Measurements from ENCODE around the gene VPS51.
A peak's percentile ranks its signal among the peaks of the same experiment; 100 is the strongest.
"Not testable (repeated sequence)": the region's sequence is repeated elsewhere in the genome, so short reads cannot be mapped to it uniquely, and the experiment has no call there.

The VPS51 gene

DNA sequence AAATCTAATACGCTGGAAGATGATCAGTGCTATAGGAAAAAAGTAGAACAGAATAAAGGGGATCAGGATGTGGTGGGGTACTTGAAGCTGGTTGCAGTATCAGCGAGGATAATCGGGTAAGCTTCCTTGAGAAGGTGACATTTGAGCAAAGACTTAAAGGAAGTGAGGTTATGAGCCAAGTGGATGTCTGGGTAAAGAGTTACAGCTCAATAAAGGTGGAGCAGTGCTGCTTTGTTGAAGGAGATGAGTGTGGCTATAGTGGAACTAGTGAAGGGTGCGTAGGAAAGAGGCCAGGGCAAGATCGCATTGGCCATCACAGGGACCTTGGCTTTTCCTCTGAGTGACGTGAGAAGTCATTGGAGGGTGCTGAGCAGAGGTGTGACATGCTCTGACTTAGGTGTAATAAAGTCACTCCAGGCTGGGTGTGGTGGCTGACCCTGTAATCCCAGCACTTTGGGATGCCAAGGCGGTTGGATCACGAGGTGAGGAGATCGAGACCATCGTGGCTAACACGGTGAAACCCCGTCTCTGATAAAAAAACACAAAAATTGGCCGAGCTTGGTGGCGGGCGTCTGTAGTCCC is 40.6 kb downstream of the VPS51 start:
- DNase-seq, result no peak

- DNase-seq, result no peak
Measured at GRCh38 chr11:65141896-65142494, 46.0 kb downstream of the VPS51 start.

DNA sequence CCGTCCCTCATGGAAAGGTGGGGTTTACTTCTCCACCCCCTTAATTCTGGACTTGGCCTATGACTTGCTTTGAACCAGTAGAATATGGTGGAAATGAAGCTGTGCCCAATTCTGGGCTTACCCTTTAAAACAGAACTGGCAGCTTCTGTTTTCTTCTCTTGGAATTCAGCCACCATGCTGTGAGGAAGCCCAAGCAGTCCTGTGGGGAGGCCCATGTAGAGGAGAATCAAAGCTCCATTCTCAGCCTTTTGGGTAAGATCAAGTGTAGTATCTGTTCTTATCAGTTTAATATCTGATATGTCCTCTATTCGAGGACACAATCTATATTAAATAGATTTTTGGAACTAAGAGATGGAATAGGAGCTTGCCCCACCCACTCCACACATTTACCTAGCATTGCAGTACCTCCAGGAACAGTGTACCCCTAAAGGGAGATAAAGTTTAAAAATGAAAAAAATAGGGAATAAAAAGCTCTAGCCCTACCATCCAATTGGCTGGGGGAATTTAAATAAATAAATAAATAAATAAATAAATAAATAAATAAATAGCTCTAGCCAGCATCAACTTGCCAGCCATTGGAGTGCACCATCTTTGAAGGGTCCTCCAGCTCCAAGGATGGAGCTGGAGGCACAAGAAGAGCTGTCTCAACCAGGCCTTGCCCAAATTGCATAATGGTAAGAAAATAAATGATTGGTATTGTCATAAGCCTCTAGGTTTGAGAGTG is 51.5 kb downstream of the VPS51 start:
- DNase-seq, result no peak

DNA sequence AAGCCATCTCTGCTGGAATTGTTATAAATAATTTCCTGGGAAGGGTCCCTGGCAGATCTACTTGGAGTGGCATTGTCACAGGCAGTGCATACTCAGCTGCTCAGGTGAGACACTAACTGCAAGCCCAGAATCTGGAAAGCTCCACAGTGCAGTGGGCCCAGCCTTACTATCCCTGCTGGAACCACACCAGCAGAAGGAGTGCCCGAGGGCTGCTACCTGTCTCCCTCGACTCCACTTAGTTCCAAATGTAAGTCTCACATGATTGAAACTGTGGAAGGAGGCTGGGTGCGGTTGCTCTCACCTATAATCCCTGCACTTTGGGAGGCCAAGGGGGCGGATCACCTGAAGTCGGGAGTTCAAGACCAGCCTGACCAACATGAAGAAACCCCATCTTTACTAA is 52.6 kb downstream of the VPS51 start:
- DNase-seq, result no peak

DNA sequence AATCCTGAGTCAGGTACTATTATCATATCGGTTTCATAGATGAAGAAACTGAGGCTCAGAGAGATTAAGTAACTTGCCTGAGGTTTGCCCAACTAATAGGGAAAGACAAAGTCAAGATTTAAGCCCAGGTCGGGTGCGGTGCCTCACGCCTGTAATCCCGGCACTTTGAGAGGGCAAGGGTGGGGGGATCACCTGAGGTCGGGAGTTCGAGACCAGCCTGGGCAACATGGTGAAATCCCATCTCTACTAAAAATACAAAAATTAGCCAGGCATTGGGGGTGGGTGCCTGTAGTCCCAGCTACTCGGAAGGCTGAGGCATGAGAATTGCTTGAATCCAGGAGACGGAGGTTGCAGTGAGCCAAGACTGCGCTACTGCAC is 54.1 kb downstream of the VPS51 start:
- not testable (repeated sequence) for DNase-seq

- peak; percentile 42 for DNase-seq
Measured at GRCh38 chr11:65150509-65151299, 54.7 kb downstream of the VPS51 start.

DNA sequence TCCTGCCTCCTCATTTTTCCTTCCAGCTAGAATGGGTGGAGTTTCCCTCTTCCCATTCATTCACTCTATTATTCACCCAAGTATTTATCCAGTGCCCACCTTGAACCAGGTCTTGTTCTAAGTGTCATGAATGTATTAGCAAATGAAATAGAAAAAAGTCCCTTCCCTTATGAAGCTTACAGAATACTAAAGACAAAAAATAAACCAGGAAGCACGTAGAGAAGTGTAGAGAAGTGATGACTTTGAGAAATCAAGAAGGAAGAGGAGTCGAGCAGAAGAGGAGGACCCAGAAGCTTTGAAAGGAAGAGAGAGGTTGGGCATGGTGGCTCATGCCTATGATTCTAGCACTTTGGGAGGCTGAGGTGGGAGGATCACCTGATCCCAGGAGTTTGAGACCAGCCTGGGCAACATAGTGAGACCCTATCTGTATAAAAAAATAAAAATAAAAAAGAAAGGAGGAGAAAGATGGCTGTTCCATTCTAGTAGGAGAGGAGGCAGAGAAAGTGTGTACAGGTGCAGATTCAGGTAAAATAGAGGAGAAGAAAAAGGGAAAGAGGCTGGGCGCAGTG is 55.4 kb downstream of the VPS51 start:
- no peak for DNase-seq

DNA sequence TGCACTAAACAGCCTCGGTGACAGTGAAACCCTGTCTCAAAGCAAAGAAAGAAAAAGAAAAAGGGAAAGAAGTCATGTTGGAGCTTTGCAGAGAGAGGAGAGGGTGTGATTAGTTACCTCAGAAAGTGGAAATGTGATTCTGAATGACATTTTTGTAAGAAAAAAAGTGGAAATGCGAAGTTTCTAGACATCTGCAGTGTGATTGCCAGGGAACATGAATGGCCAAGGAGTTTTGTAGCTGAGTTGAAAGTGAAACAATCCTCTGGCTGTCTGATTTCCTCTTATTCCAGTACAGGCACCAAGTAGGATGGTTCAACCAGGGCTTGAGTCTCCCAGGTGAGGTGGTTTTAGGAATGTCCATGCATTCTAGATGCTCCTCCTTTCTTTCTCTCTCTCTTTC is 56.1 kb downstream of the VPS51 start:
- DNase-seq, result no peak

DNA sequence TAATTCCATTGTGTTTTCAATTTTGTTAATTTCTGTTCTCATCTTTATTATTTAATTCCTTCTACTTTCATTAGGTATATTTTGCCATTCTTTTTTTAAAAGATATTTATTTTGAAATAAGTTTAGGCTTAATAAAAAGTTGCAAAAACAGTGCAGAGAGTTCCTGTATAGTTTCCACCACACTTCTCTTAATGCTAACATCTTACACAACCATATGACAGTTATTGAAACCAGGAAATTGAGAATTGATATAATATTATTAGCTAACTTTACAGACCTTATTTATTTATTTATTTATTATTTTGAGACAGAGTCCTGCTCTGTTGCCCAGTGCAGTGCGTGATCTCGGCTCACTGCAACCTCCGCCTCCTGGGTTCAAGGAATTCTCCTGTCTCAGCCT is 60.2 kb downstream of the VPS51 start:
- no peak for DNase-seq

DNA sequence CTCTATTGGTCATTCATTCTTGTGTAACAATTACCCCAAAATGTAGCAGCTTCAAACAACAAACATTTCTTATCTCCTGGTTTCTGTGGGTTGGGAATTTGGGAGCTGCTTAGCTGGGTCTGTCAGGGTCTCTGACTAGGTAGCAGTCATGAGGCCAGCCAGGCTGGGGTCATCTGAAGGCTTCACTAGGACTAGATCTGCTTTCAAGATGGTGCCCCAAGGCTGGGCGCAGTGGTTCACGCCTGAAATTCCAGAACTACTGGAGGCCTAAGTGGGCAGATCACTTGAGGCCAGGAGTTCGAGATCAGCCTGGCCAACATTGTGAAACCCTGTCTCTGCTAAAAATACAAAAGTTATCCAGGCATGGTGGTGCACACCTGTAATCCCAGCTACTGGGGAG is 60.9 kb downstream of the VPS51 start:
- no peak for DNase-seq

- no peak for DNase-seq
Measured at GRCh38 chr11:65157336-65157735, 61.3 kb downstream of the VPS51 start.

DNA sequence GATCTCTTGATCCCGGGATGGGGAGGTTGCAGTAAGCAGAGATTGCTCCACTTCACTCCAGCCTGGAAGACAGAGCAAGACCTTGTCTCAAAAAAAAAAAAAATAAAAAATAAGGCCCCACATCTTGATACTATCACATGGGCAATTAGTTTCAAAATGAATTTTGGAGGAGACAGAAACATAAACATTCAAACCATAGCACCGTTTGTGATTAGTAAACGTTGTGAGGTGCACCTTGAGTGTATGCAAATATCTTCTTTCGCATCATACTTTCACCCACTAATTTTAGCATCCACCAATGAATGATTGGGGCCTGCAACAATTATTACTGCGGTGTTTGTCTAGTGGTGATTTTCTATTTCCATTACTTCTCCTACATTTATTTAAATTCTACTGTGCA is 63.0 kb downstream of the VPS51 start:
- DNase-seq, result no peak

DNA sequence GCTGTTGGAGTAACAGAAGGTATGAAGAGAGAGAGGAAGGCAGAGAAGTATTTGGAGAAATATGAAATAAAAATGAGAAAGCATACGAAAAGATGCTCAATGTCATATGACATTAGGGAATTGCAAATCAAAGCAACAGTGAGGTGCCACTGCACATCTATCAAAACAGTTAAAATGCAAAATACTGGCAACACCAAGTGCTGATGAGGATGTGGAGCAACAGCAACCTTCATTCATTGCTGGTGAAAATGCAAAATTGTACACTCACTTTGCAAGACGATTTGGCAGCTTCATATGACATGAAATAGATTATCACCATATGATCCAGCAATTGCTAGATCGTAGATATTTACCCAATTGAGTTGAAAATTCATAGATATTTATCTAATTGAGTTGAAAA is 64.6 kb downstream of the VPS51 start:
- no peak for DNase-seq
